K562 (cell line): ENCODE data around the gene SRSF6. TPM values are rescaled to one million over a fixed set of nuclear protein-coding genes. Genes with fewer than 3 reads are reported as not detected.

Experiments used
- ARID2 ChIP-seq: fragments of 450-650 bp; IDR thresholded peaks from 2 replicates; pipeline ENCODE4 v1.6.1; 2017; ENCODE audit warnings: antibody characterized with exemption, mild to moderate bottlenecking
- ZNF318 ChIP-seq, 2 experiments: fragments of 450-650 bp; IDR thresholded peaks; 2 replicates each; pipeline ENCODE4 v1.6.1; 2016; ENCODE audit warnings: mild to moderate bottlenecking in 2 of 2, borderline replicate concordance in 1 of 2, low read depth in 1 of 2, moderate library complexity in 1 of 2
- ZNF395 ChIP-seq: fragments of 200-800 bp; sonication (Bioruptor generic); IDR thresholded peaks from 2 replicates; pipeline ENCODE4 v1.6.1; 2017; ENCODE audit warnings: missing genetic modification characterization, missing compliant biosample characterization
- polyA plus RNA-seq, 8 experiments: library from polyadenylated mRNA; depleted of rRNA in 4 of 8; stranded (reverse) in 5 of 8; unstranded in 3 of 8; fragments of >200 nt; fragmentation: Nextera tagmentation in 2 of 8; fragmentation: Illumina TruSeq in 1 of 8; extraction: Ambion mirVana in 2 of 8; extraction: Trizol in 1 of 8; gene quantifications; 2 replicates each; pipeline versions ENCODE4 v1.2.1 to v1.2.3, GENCODE V29; 2011 to 2014; ENCODE audit warnings: inconsistent platforms in 1 of 8, missing spikeins in 1 of 8
- total RNA-seq, 7 experiments: library from RNA; depleted of rRNA in 6 of 7; stranded (reverse); fragments of >200 nt in 6 of 7; fragmentation: Illumina TruSeq in 2 of 7; extraction: Trizol in 2 of 7; gene quantifications; 2 replicates each; pipeline versions ENCODE4 v1.2.1 to v1.2.3, GENCODE V29; 2011 to 2021; ENCODE audit warnings: low replicate concordance in 1 of 7
- TF ChIP-seq, protein P1 (sequence below): sonication (generic); formaldehyde crosslinking; IDR thresholded peaks from 2 replicates; pipeline ENCODE4 v1.8.0; 2022; ENCODE audit warnings: mild to moderate bottlenecking, missing genetic modification reagents

SRSF6 gene
- total and polyA plus RNA-seq, 9 of the 15 experiments (the other 6 are each of a cell fraction or from before 2014, with no cell fraction given), result 52.4 to 165 (median 117) TPM

DNA sequence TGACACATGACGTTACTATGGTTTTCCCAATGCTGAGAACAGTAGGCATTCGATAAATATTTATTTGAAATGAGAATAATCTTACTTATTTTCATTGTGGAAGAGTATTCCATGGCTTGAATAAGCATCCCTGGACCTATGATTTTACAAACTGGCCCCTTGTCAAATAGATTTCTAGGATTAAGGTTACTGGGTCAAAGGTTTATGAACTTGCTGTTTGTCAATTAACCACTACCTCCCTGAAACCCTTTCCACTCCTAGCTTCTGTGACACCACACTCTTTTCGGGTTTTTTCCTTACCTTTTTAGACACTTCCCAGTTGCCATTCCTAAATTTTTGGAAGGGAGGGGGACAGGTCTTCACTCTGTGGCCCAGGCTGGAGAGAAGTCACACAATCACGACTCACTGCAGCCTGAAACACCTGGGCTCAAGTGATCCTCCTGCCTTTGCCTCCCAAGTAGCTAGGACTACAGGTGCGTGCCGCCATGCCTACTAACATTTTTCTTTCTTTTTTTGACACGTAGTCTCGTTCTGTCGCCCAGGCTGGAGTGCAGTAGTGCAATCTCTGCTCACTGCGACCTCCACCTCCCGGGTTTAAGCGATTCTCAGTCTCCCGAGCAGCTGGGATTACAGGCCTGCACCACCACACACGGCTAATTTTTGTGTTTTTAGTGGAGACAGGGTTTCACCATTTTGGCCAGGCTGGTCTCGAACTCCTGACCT is 5.1 kb upstream of the SRSF6 start (continued):
- TF ChIP-seq ARID2 (no peak), ZNF318 (IDR thresholded peaks at IDR 0.05; ENCODE audit: borderline replicate concordance in 1 of 2, low read depth in 1 of 2) (no peak), ZNF395 (CRISPR knock-in tag) (no peak)
- TF ChIP-seq, protein P1, sequence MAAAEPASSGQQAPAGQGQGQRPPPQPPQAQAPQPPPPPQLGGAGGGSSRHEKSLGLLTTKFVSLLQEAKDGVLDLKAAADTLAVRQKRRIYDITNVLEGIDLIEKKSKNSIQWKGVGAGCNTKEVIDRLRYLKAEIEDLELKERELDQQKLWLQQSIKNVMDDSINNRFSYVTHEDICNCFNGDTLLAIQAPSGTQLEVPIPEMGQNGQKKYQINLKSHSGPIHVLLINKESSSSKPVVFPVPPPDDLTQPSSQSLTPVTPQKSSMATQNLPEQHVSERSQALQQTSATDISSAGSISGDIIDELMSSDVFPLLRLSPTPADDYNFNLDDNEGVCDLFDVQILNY, result no peak
